T-helper 17 cell (primary cell): ENCODE results near the gene TBC1D5. TPM values are rescaled to one million over a fixed set of nuclear protein-coding genes. Genes with fewer than 3 reads are reported as not detected.
A peak's percentile ranks its signal among the peaks of the same experiment; 100 is the strongest.

Source experiments
- ATAC-seq: fragments of 150-1000 bp; cut with Tn5 transposase; 2 replicates; pipeline ENCODE4 v1.10.0; 2021; ENCODE audit warnings: mild to moderate bottlenecking, moderate library complexity
- DNase-seq, 3 donors: peaks; one replicate each; pipeline versions ENCODE4 v3.0.0 to v3.0.0-alpha.2; 2020 to 2021
- H3K9me3 ChIP-seq: one replicate; pipeline ENCODE4 v1.7.0; 2013; ENCODE audit warnings: low read length, mild to moderate bottlenecking; ENCODE audit not compliant: control insufficient read depth, poor library complexity, severe bottlenecking
- H3K27ac Mint-ChIP-seq: one replicate; pipeline ENCODE4 v1.8.0; 2022; ENCODE audit warnings: mild to moderate bottlenecking, moderate library complexity, mixed read lengths
- H3K27me3 Mint-ChIP-seq: one replicate; pipeline ENCODE4 v1.8.0; 2022; ENCODE audit warnings: mixed read lengths
- H3K36me3 Mint-ChIP-seq: one replicate; pipeline ENCODE4 v1.8.0; 2022; ENCODE audit warnings: low read depth, mixed read lengths
- H3K4me1 Mint-ChIP-seq: one replicate; pipeline ENCODE4 v1.8.0; 2022; ENCODE audit warnings: mild to moderate bottlenecking, mixed read lengths
- H3K4me3 Mint-ChIP-seq: one replicate; pipeline ENCODE4 v1.8.0; 2022; ENCODE audit warnings: mild to moderate bottlenecking, moderate library complexity, mixed read lengths
- total RNA-seq, 4 donors: library from RNA in 2 of 4; stranded (reverse) in 2 of 4; gene quantifications; one replicate each; pipeline ENCODE4 v1.2.3 and lab custom pipeline; 2022 to 2026

The TBC1D5 gene
- total RNA-seq, 2 donors from 2014 or later, result 53.7 to 58.4 TPM

DNA sequence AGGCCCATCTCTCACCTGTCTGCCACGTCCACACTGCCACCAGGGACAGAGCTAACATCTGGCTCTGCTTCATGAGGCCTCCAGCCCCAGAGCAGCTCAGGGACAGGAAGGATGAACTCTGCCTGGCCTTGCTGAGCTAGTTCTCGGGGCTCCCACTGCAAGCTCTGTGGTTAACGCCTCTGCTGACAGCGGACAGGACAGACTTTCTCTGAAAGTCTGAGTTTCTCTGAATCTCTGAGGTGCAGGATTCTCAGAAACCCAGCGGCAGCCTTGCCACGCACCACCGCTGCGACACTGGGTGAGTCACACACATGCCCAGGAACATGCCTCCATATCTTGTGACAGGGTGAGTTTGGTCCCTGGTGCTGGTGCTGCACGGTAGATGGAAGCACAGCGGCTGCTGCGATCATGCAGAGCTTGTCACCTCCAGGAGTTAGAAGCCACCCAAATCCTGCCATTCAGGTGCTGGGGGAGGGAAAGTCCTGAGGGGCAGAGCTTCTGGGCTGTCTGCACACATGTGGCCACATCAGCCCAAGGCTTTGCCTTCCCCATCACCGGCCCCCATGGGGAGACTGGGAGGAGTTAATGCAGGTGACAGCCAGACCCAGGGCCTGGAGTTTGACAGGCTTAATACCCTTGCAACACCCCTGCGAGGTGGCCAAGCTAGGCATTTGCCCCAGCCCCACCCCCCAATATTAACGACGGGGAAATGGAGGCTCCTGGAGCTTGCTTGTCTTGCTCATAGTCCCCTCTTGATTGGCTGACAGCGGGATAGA, 590.6 kb downstream of the TBC1D5 start:
- peaks cover 8% of the 10 kb centered on the region for H3K36me3 Mint-ChIP-seq

DNA sequence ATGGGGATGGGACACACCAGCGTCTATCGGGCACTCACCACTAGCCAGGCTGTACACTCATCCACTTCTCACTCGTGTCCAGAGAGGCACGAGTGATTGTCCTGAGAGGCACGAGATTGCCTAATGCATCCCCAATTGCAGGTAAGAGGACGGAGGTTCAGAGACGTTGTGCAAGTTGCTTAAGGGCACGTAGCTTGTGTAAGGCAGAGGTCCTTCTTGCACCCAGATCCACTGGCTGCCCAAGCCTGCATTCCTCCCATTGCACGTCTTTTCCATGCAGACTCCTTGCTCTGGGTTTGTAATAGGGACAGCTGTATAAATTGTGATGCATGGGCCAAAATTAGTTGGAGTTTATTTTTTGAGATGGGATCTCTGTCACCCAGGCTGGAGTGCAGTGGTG, 593.4 kb downstream of the TBC1D5 start:
- DNase-seq (no peak), ATAC-seq (no peak)
- peaks cover 2% of the 10 kb centered on the region for H3K36me3 Mint-ChIP-seq
- H3K27me3 Mint-ChIP-seq, result no peaks in the 10 kb centered on the region
- H3K4me3 Mint-ChIP-seq, result no peak overlapping the region
- peaks cover 21% of the 10 kb centered on the region for H3K4me1 Mint-ChIP-seq
- no peak overlapping the region for H3K27ac Mint-ChIP-seq
- H3K9me3 ChIP-seq, result no peaks in the 10 kb centered on the region

More for the DNA sequence above, 590.6 kb downstream of the TBC1D5 start:
- H3K4me1 Mint-ChIP-seq, result peaks cover 26% of the 10 kb centered on the region
- DNase-seq, result peak; percentile 23 to 40 (median 38)
- H3K27me3 Mint-ChIP-seq, result no peaks in the 10 kb centered on the region
- peak overlapping the region; percentile 73 for H3K4me3 Mint-ChIP-seq
- ATAC-seq, result peak; percentile 91
- no peaks in the 10 kb centered on the region for H3K9me3 ChIP-seq
- peak overlapping the region; percentile 76 for H3K27ac Mint-ChIP-seq

DNA sequence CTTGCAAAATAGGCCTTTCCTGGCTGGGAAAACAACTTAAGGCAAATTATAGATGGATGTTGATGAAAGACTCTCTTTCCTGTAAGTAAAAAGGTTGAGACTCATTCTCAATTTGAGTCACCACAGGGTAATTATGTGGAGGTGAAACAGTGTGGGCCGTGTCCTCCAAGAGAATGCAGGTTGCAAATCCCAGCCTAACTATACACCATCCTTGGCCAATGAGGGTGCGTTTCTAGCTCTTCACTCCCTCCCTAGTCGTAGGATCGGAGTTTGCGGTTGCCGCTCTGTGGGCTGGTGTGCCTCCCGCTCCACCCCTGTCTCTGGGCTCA, 597.8 kb downstream of the TBC1D5 start:
- H3K27ac Mint-ChIP-seq, result no peak overlapping the region
- no peaks in the 10 kb centered on the region for H3K27me3 Mint-ChIP-seq
- ATAC-seq (no peak), DNase-seq (no peak)
- H3K4me3 Mint-ChIP-seq, result no peak overlapping the region
- H3K4me1 Mint-ChIP-seq, result peaks cover 2% of the 10 kb centered on the region
- H3K36me3 Mint-ChIP-seq, result peaks cover 2% of the 10 kb centered on the region
- no peaks in the 10 kb centered on the region for H3K9me3 ChIP-seq

DNA sequence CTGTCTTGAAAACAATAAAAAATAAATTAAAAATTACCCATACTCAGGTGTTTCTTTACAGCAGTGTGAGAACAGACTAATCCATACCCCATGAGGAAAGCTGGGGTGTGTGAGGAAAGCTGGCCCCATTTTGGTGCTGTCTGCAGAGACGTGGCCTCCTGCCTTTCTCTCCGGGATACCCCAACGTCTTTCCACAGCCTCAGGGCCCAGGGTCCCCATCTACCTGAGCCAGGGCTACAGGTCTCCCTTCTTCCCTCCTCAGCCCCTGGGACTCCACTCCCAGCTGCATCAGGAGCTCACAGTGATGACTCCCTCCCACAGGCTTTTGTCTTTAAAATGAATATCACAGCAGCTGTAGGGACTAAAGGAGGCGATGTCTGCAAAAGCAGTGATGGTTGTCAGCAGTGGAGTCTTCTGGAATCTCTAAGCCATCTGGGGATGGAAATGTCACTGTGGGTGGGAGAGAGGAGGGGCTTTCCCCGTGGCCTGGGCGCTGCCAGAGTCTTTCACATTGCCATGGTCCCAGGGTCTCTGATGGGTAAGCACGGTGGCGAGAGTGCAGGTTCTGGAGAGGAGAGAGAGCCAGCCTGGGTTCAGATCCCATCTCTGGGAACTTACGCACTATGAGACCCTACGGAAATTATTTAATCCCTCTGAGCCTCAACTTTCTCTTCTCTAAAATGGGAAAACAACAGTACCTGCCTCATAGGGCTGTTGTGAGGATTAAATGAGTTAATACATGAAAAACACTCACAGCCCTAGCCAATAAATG, 598.4 kb downstream of the TBC1D5 start:
- H3K9me3 ChIP-seq, result no peaks in the 10 kb centered on the region
- Mint-ChIP-seq H3K36me3 (peaks cover 2% of the 10 kb centered on the region), H3K4me1 (peaks cover 2% of the 10 kb centered on the region), H3K4me3 (no peak overlapping the region), H3K27ac (no peak overlapping the region), H3K27me3 (no peaks in the 10 kb centered on the region)
- DNase-seq (no peak), ATAC-seq (no peak)

DNA sequence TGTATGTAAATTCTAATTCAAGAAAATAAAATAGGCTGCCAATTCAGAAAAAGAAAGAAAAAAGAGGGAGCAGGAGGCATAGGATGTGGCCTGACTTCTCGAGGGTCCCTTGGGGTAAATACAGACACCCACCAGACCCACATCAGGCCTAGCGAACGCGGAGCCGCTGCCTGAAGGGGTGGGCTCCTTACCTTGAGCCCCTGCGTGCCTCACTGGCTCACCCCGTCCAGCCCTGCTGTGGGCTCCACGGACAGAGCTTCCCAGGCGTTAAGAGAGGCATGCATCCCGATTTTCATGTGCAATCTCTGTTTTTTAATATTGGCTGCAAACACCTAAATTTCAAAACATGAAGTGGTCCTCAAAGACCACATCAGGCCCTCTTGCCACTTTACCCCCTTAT, 599.9 kb downstream of the TBC1D5 start:
- Mint-ChIP-seq H3K27ac (no peak overlapping the region), H3K4me1 (no peaks in the 10 kb centered on the region), H3K4me3 (no peak overlapping the region), H3K36me3 (peaks cover 2% of the 10 kb centered on the region), H3K27me3 (no peaks in the 10 kb centered on the region)
- H3K9me3 ChIP-seq, result no peaks in the 10 kb centered on the region
- ATAC-seq (no peak), DNase-seq (no peak)

DNA sequence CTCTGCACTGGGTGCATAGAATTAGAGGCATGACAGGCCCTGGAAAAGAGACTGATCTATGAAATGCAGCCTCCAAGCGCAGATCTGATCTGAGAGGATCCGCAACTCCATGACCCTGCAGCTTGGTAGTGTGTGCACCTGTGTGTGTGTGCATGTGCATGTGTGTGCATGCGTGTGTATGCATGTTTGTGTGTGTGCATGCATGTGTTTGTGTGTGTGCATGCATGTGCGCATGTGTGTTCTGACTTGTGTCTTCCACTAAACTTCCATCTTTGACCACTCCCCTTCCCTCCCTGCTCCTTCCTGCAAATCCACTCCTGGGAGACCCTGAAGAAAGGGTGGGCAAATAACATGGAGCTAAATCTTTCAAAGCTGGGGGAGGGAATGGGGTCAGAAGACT, 600.7 kb downstream of the TBC1D5 start:
- ATAC-seq, result no peak
- Mint-ChIP-seq H3K27ac (no peak overlapping the region), H3K4me1 (no peaks in the 10 kb centered on the region), H3K27me3 (no peaks in the 10 kb centered on the region), H3K36me3 (peaks cover 2% of the 10 kb centered on the region), H3K4me3 (no peak overlapping the region)
- no peaks in the 10 kb centered on the region for H3K9me3 ChIP-seq
- no peak for DNase-seq

DNA sequence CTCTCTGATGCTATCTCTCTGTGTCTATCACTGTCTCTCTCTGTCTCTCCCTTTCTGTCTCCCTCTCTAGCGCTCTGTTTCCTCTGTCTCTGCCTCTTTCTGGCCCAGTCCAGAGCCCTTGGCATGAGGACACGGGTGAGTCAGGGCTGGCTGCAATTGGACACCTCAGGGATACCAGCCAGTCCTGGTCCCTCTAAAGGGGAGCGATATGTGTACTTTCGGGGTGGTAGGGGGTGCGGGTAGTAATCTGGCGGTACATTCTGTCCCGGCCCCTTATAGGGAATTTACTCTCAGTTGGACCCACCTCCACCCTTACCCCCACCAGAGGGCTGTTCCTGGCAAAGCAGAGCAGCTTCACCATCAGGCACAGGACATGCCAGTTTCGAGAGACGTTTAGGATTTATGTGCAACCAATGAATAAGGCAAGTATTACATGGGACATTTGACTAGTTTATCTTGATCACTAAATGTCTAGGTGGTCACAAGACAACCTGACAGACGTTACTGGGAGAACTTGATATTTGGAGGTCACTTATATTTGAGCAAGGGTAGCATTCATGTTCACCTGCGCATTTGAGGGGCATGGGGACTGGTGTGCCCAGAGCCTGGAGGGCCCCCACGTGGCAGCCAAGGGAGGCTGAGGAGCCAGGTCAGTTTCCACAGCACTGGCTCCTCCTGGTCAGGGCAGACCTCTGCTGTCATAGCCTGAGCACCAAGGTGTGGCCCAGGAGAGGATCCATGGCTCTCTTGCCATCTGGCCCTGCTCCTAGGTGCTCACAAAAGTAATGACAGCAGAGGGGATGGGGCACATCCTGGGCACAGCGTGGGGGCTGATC, 601.5 kb downstream of the TBC1D5 start:
- Mint-ChIP-seq H3K4me3 (no peak overlapping the region), H3K27ac (no peak overlapping the region), H3K27me3 (no peaks in the 10 kb centered on the region), H3K4me1 (no peaks in the 10 kb centered on the region), H3K36me3 (peaks cover 2% of the 10 kb centered on the region)
- ATAC-seq (no peak), DNase-seq (no peak)
- H3K9me3 ChIP-seq, result no peaks in the 10 kb centered on the region

DNA sequence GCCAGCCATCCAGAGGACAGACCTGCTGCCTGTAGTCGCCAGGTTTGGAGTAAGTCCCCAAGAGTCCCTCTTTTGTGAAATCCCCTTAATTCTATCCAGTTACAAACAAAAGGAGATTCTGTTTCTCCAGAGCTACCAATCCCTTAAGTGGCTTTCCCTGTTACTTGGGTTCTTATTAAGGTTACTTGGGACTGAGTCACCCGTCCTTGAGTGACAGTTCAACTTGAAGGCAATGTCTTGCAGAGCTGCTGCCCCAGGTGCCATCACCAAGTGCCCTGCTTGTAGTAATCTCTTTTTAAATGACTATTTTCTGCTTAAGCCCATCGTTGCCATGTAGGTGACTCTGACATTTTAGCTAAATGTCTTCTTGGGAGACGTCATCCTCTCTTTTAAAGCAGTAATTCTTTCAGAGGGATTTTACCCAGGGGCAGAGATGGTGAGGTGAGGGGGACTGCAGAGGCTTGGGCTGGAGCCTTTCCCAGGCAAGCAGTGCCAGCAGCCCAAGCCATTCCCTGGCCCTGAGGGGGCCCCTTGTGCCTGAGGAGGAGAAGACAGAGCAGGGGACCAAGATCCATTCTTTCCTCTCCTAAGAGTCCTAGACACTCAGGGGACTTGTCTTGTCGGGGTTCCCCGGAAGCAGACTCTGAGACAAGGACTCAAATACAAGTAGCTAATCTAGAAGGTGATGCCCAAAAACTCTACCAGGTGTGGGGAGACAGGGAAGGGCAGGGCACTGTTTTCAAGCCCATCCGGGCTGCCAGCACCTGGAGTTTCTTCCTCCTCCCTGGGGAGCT, 604.0 kb downstream of the TBC1D5 start:
- no peak overlapping the region for H3K4me3 Mint-ChIP-seq
- H3K4me1 Mint-ChIP-seq, result no peaks in the 10 kb centered on the region
- H3K36me3 Mint-ChIP-seq, result peaks cover 2% of the 10 kb centered on the region
- no peak overlapping the region for H3K27ac Mint-ChIP-seq
- ATAC-seq, result no peak
- DNase-seq, result no peak
- H3K27me3 Mint-ChIP-seq, result no peaks in the 10 kb centered on the region
- no peaks in the 10 kb centered on the region for H3K9me3 ChIP-seq

DNA sequence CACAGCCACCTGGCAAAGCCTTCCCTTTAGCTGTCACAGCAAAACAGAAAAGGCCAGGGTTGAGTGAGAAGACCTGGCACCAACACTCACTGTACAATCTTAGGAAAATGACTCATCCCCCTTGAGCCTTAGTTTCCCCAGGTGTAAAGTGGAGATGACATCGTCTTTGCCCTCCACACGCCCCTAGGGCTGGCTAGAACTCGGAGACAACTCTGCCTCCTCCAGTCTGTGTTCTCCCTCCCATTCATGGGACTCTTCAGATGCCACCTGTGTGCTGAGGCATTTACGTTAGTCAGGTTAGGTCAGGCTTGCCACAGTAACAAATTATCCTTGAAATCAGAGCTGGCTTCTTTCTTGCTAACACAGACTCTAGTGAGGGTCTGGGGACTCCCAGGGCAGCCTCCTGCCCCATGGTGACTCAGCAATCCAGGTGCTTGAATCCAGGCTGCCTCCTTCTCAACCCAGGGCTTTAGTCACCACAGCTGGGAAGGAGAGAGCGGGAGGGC, 605.1 kb downstream of the TBC1D5 start:
- DNase-seq (no peak), ATAC-seq (no peak)
- peaks cover 2% of the 10 kb centered on the region for H3K36me3 Mint-ChIP-seq
- no peak overlapping the region for H3K27ac Mint-ChIP-seq
- no peaks in the 10 kb centered on the region for H3K27me3 Mint-ChIP-seq
- no peak overlapping the region for H3K4me3 Mint-ChIP-seq
- no peaks in the 10 kb centered on the region for H3K9me3 ChIP-seq
- no peaks in the 10 kb centered on the region for H3K4me1 Mint-ChIP-seq

DNA sequence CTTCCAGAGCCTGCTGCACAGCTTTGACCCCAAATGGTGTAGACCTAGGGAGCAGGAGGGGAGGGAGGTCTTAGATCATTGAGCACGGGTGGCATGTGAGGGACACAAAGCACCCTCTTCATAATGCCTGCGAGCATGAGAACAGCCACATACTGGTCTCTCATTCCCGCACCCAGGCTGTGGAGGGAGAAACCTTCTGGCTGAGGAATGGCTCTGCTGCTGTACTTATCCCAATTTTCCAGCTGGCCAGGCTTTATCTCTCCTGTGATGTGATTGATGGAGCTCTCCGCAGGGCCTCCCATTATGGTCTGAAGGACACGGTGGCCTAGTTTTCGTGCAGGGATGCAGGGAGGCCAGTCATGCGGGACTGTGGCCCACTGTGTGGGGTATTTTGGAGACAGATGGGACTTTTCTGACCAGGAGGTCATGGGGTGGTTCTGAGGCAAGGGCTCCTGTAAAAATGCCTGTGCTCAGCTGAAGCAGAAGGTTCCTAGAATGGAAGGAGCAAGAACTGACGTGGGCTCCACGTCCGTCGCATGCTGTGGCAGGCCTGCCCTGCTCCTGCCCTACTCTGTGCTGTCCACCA, 606.2 kb downstream of the TBC1D5 start:
- no peaks in the 10 kb centered on the region for H3K9me3 ChIP-seq
- Mint-ChIP-seq H3K27ac (no peak overlapping the region), H3K4me3 (no peak overlapping the region), H3K4me1 (no peaks in the 10 kb centered on the region), H3K36me3 (peaks cover 2% of the 10 kb centered on the region), H3K27me3 (no peaks in the 10 kb centered on the region)
- DNase-seq, result no peak
- no peak for ATAC-seq

DNA sequence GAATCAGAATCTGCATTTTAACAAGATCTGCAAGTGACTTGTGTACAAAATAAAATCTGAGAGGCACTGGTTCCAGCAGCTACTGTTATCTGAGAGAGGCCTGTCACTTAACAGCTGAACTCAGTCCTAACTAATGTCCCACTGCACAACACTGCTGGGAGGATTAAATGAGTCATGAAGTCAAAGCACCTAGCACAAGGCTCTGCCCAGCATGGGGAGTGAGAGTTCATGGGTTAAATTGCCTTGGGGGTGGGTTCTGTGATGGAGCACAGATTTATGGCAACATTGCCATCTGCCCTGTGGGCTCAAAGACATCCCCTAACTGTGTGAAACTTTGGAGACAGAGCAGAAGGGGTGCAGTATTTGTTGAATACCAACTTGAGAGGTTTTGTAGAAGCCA, 606.7 kb downstream of the TBC1D5 start:
- Mint-ChIP-seq H3K36me3 (peaks cover 2% of the 10 kb centered on the region), H3K4me1 (no peaks in the 10 kb centered on the region), H3K27me3 (no peaks in the 10 kb centered on the region), H3K27ac (no peak overlapping the region), H3K4me3 (no peak overlapping the region)
- DNase-seq (no peak), ATAC-seq (no peak)
- no peaks in the 10 kb centered on the region for H3K9me3 ChIP-seq
